SK-N-SH (cell line): Measurements from ENCODE around the gene RTP4. TPM values are rescaled to one million over a fixed set of nuclear protein-coding genes. Genes with fewer than 3 reads are reported as not detected.

Experiments
- CTCF ChIA-PET: fragments of 300-600, 350-600 bp; formaldehyde crosslinking; extraction: SDS; loops from one replicate; lab custom pipeline; 2021; lab: Yijun Ruan, JAX
- POLR2A ChIA-PET: fragments of 350-600 bp; sonication (Branson Sonifier 250); formaldehyde crosslinking; extraction: SDS; loops from one replicate; lab custom pipeline; 2020; ENCODE audit warnings: antibody characterized with exemption, inconsistent platforms; lab: Yijun Ruan, JAX
- DNase-seq: peaks from one replicate; pipeline ENCODE4 v3.0.0; 2012
- H2AFZ ChIP-seq: fragments of 200-600 bp; sonication (generic); 2 replicates; pipeline ENCODE4 v1.8.1; 2016; ENCODE audit warnings: antibody characterized with exemption, mild to moderate bottlenecking, low read depth
- H3F3A ChIP-seq: fragments of 200-600 bp; sonication (generic); replicated peaks from 2 replicates; pipeline ENCODE3; 2016; ENCODE audit warnings: antibody characterized with exemption, mild to moderate bottlenecking; ENCODE audit not compliant: insufficient read depth
- H3K27ac ChIP-seq, 2 experiments: fragments of 200-500 bp in 1 of 2; fragments of 200-600 bp in 1 of 2; sonication (Bioruptor generic) in 1 of 2; sonication (generic), shearing (Covaris generic) in 1 of 2; 2 replicates each; pipeline versions ENCODE4 v1.5.1 to v1.6.1; 2014 to 2016; ENCODE audit warnings: low read depth in 2 of 2, inconsistent platforms in 1 of 2, low read length in 1 of 2, mild to moderate bottlenecking in 1 of 2, mixed read lengths in 1 of 2
- H3K27me3 ChIP-seq: fragments of 200-600 bp; sonication (generic), shearing (Covaris generic); 2 replicates; pipeline ENCODE4 v1.6.1; 2016; ENCODE audit warnings: mixed run types; ENCODE audit not compliant: insufficient read depth
- H3K36me3 ChIP-seq, 2 experiments: fragments of 200-500 bp in 1 of 2; fragments of 200-600 bp in 1 of 2; sonication (Bioruptor generic) in 1 of 2; sonication (generic) in 1 of 2; replicated peaks in 1 of 2; 2 replicates each; pipeline versions ENCODE3 to v1.5.1; 2014 to 2016; ENCODE audit warnings: low read length in 1 of 2, mild to moderate bottlenecking in 1 of 2; ENCODE audit not compliant: insufficient read depth in 2 of 2, control insufficient read depth in 1 of 2
- H3K4me1 ChIP-seq, 2 experiments: fragments of 200-500 bp in 1 of 2; fragments of 200-600 bp in 1 of 2; sonication (Bioruptor generic) in 1 of 2; sonication (generic), shearing (Covaris generic) in 1 of 2; 2 replicates each; pipeline versions ENCODE4 v1.5.1 to v1.6.1; 2014 to 2016; ENCODE audit warnings: low read depth in 1 of 2, low read length in 1 of 2, mixed run types in 1 of 2; ENCODE audit not compliant: insufficient read depth in 2 of 2, control insufficient read depth in 1 of 2
- H3K4me2 ChIP-seq: fragments of 200-600 bp; sonication (generic), shearing (Covaris generic); 2 replicates; pipeline ENCODE4 v1.6.1; 2017; ENCODE audit warnings: mixed run types
- H3K4me3 ChIP-seq, 2 experiments: fragments of 200-500 bp in 1 of 2; fragments of 200-600 bp in 1 of 2; sonication (Bioruptor generic) in 1 of 2; sonication (generic), shearing (Covaris generic) in 1 of 2; 2 replicates each; pipeline versions ENCODE4 v1.5.1 to v1.8.1; 2014 to 2016; ENCODE audit warnings: low read depth in 2 of 2, inconsistent platforms in 1 of 2, low read length in 1 of 2, mild to moderate bottlenecking in 1 of 2, mixed read lengths in 1 of 2, moderate library complexity in 1 of 2
- H3K79me2 ChIP-seq: fragments of 200-600 bp; sonication (generic); 2 replicates; pipeline ENCODE4 v1.8.1; 2017; ENCODE audit warnings: mild to moderate bottlenecking; ENCODE audit not compliant: insufficient read depth
- H3K9ac ChIP-seq: fragments of 200-600 bp; sonication (generic); 2 replicates; pipeline ENCODE4 v1.6.1; 2017; ENCODE audit warnings: mixed run types
- H3K9me2 ChIP-seq: fragments of 200-600 bp; sonication (generic); 2 replicates; pipeline ENCODE4 v1.6.1; 2017; ENCODE audit warnings: mixed run types
- H3K9me3 ChIP-seq: fragments of 200-600 bp; sonication (generic); 2 replicates; pipeline ENCODE4 v1.6.1; 2017; ENCODE audit warnings: mixed run types, mild to moderate bottlenecking, moderate library complexity
- H4K20me1 ChIP-seq: fragments of 200-600 bp; sonication (generic); 2 replicates; pipeline ENCODE4 v1.6.1; 2017; ENCODE audit warnings: mild to moderate bottlenecking, mixed run types; ENCODE audit not compliant: insufficient read depth
- CHD2 ChIP-seq: fragments of 150-350 bp; IDR thresholded peaks from 2 replicates; pipeline ENCODE4 v1.6.1; 2018; ENCODE audit warnings: low read length; ENCODE audit not compliant: partially characterized antibody
- ELF1 ChIP-seq: IDR thresholded peaks from 2 replicates; pipeline ENCODE4 v1.4.0; 2012
- EP300 ChIP-seq, 2 experiments: IDR thresholded peaks; 2 replicates each; pipeline versions ENCODE4 v1.4.0 to v1.6.1; 2012; ENCODE audit warnings: borderline replicate concordance in 1 of 2, low read depth in 1 of 2, low read length in 1 of 2
- EZH2phosphoT487 ChIP-seq: fragments of 200-600 bp; sonication (generic); IDR thresholded peaks from 2 replicates; pipeline ENCODE4 v1.6.1; 2017; ENCODE audit warnings: low read depth, mixed run types, mild to moderate bottlenecking, antibody characterized with exemption, moderate library complexity, borderline replicate concordance
- FOSL2 ChIP-seq: IDR thresholded peaks from 2 replicates; pipeline ENCODE4 v1.4.0; 2012; ENCODE audit warnings: low read depth, mild to moderate bottlenecking, moderate library complexity, borderline replicate concordance
- GABPA ChIP-seq: IDR thresholded peaks from 2 replicates; pipeline ENCODE4 v1.4.0; 2012; ENCODE audit warnings: low read depth, mild to moderate bottlenecking
- MEF2A ChIP-seq: IDR thresholded peaks from 2 replicates; pipeline ENCODE4 v1.4.0; 2012; ENCODE audit warnings: low read depth, borderline replicate concordance
- MXI1 ChIP-seq: IDR thresholded peaks from 2 replicates; pipeline ENCODE4 v1.6.1; 2012; ENCODE audit warnings: mild to moderate bottlenecking, low read depth, low read length, improper control_type of control experiment
- NFIC ChIP-seq: IDR thresholded peaks from 2 replicates; pipeline ENCODE4 v1.4.0; 2012; ENCODE audit warnings: borderline replicate concordance
- NRF1 ChIP-seq: IDR thresholded peaks from 2 replicates; pipeline ENCODE4 v1.6.1; 2012; ENCODE audit warnings: low read depth, mild to moderate bottlenecking, low read length
- RAD21 ChIP-seq: IDR thresholded peaks from 2 replicates; pipeline ENCODE4 v1.6.1; 2012; ENCODE audit warnings: mild to moderate bottlenecking, low read length
- RCOR1 ChIP-seq: fragments of 150-350 bp; IDR thresholded peaks from 2 replicates; pipeline ENCODE4 v1.6.1; 2017; ENCODE audit warnings: antibody characterized with exemption, low read length
- RXRA ChIP-seq: IDR thresholded peaks from 2 replicates; pipeline ENCODE4 v1.4.0; 2012; ENCODE audit warnings: low read depth, mild to moderate bottlenecking, borderline replicate concordance
- TCF12 ChIP-seq: IDR thresholded peaks from 2 replicates; pipeline ENCODE4 v1.4.0; 2012
- TEAD4 ChIP-seq: IDR thresholded peaks from 2 replicates; pipeline ENCODE4 v1.4.0; 2012; ENCODE audit warnings: mild to moderate bottlenecking, borderline replicate concordance; ENCODE audit not compliant: insufficient read depth
- WGBS: methylation state at CpG from one replicate; pipeline ENCODE4 v1.1.6; 2017; ENCODE audit warnings: low lambda C conversion rate; 5-methylcytosine and 5-hydroxymethylcytosine counted together
- polyA plus RNA-seq, 3 experiments: library from polyadenylated mRNA; depleted of rRNA; stranded (reverse); fragments of >200 nt; gene quantifications; 2 replicates each; pipeline ENCODE4 v1.2.3, GENCODE V29; 2012
- TF ChIP-seq, protein P1 (sequence below): IDR thresholded peaks from 2 replicates; pipeline ENCODE4 v1.6.1; 2012; ENCODE audit warnings: mild to moderate bottlenecking, low read depth, low read length, moderate library complexity
- TF ChIP-seq, protein P2 (sequence below): IDR thresholded peaks from 2 replicates; pipeline ENCODE4 v1.4.0; 2012; ENCODE audit warnings: low read depth
- TF ChIP-seq, protein P3 (sequence below): IDR thresholded peaks from 2 replicates; pipeline ENCODE4; 2012
- TF ChIP-seq, protein P4 (sequence below): IDR thresholded peaks from 2 replicates; pipeline ENCODE4 v1.4.0; 2012; ENCODE audit warnings: low read depth, borderline replicate concordance

Gene RTP4
- polyA plus RNA-seq, 1 of the 3 experiments (the other 2 are of a cell fraction), result 0.16 TPM

DNA sequence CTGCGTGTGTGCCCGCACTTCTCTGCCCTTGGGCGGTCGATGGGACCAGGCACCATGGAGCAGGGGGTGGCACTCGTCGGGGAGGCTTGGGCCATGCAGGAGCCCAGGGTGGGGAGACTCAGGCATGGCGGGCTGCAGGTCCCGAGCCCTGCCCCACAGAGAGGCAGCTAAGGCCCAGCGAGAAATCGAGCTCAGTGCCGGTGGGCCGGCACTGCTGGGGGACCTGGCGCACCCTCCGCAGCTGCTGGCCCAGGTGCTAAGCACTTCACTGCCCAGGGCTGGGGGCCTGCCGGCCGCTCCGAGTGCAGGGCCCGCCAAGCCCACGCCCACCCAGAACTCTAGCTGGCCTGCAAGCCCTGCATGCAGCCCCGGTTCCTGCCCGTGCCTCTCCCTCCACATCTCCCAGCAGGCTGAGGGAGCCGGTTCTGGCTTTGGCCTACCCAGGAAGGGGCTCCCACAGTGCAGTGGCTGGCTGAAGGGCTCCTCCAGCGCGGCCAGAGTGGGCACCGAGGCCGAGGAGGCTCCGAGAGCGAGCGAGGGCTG is 553 bp upstream of the RTP4 start:
- CTCF ChIA-PET, result no interaction called here

More for the DNA sequence above, 553 bp upstream of the RTP4 start:
- Histone ChIP-seq H3K9ac (no peak overlapping the region), H3K9me2 (no peaks in the 10 kb centered on the region), H3K27me3 (peaks cover 15% of the 10 kb centered on the region; the same call in 1 of the 2 replicates), H3K4me3 (peak overlapping the region in 1 of 2 experiments; percentile 44; a peak in 1 of 4 replicates), H3K4me1 (no peaks in the 10 kb centered on the region), H3K9me3 (no peaks in the 10 kb centered on the region), H3K79me2 (no peaks in the 10 kb centered on the region), H4K20me1 (no peaks in the 10 kb centered on the region), H3K36me3 (no peaks in the 10 kb centered on the region), H3K4me2 (peak overlapping the region; percentile 79; the same call in 1 of the 2 replicates), H2AFZ (peak overlapping the region; percentile 81), H3F3A (no peaks in the 10 kb centered on the region), H3K27ac (no peak overlapping the region)
- DNase-seq, result no peak
- 55% methylated on average over 18 of the region's 29 CpGs for WGBS
- TF ChIP-seq NFIC, result no peak
- no peak for TF ChIP-seq RAD21
- TF ChIP-seq, protein P1, sequence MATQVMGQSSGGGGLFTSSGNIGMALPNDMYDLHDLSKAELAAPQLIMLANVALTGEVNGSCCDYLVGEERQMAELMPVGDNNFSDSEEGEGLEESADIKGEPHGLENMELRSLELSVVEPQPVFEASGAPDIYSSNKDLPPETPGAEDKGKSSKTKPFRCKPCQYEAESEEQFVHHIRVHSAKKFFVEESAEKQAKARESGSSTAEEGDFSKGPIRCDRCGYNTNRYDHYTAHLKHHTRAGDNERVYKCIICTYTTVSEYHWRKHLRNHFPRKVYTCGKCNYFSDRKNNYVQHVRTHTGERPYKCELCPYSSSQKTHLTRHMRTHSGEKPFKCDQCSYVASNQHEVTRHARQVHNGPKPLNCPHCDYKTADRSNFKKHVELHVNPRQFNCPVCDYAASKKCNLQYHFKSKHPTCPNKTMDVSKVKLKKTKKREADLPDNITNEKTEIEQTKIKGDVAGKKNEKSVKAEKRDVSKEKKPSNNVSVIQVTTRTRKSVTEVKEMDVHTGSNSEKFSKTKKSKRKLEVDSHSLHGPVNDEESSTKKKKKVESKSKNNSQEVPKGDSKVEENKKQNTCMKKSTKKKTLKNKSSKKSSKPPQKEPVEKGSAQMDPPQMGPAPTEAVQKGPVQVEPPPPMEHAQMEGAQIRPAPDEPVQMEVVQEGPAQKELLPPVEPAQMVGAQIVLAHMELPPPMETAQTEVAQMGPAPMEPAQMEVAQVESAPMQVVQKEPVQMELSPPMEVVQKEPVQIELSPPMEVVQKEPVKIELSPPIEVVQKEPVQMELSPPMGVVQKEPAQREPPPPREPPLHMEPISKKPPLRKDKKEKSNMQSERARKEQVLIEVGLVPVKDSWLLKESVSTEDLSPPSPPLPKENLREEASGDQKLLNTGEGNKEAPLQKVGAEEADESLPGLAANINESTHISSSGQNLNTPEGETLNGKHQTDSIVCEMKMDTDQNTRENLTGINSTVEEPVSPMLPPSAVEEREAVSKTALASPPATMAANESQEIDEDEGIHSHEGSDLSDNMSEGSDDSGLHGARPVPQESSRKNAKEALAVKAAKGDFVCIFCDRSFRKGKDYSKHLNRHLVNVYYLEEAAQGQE, result no peak
- TF ChIP-seq FOSL2, result no peak
- no peak for TF ChIP-seq NRF1
- TF ChIP-seq, protein P2, sequence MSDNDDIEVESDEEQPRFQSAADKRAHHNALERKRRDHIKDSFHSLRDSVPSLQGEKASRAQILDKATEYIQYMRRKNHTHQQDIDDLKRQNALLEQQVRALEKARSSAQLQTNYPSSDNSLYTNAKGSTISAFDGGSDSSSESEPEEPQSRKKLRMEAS, result no peak
- TF ChIP-seq MEF2A, result no peak
- TF ChIP-seq EP300 (IDR thresholded peaks at IDR 0.05; ENCODE audit: borderline replicate concordance in 1 of 2, low read depth in 1 of 2, low read length in 1 of 2), result no peak
- TF ChIP-seq ELF1, result no peak
- TF ChIP-seq, protein P3, sequence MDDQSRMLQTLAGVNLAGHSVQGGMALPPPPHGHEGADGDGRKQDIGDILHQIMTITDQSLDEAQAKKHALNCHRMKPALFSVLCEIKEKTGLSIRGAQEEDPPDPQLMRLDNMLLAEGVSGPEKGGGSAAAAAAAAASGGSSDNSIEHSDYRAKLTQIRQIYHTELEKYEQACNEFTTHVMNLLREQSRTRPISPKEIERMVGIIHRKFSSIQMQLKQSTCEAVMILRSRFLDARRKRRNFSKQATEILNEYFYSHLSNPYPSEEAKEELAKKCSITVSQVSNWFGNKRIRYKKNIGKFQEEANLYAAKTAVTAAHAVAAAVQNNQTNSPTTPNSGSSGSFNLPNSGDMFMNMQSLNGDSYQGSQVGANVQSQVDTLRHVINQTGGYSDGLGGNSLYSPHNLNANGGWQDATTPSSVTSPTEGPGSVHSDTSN, result no peak
- no peak for TF ChIP-seq MXI1
- TF ChIP-seq TEAD4, result no peak
- TF ChIP-seq EZH2phosphoT487, result no peak
- no peak for TF ChIP-seq TCF12
- no peak for TF ChIP-seq GABPA
- no peak for TF ChIP-seq CHD2
- TF ChIP-seq RXRA, result no peak
- TF ChIP-seq, protein P4, sequence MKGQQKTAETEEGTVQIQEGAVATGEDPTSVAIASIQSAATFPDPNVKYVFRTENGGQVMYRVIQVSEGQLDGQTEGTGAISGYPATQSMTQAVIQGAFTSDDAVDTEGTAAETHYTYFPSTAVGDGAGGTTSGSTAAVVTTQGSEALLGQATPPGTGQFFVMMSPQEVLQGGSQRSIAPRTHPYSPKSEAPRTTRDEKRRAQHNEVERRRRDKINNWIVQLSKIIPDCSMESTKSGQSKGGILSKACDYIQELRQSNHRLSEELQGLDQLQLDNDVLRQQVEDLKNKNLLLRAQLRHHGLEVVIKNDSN, result no peak
- no peak for TF ChIP-seq RCOR1
- POLR2A ChIA-PET, result no interaction called here
